Tibial nerve (tissue), 3 donors: ENCODE data around the gene KAT7.

Experiments used
- POLR2A ChIP-seq, 2 donors: fragments of 450-650 bp; IDR thresholded peaks; one replicate each; pipeline ENCODE4 v1.6.1; 2017; ENCODE audit warnings: antibody characterized with exemption in 2 of 2, mild to moderate bottlenecking in 2 of 2, moderate library complexity in 2 of 2
- TF ChIP-seq, protein P1 (sequence below), 5 experiments: fragments of 200-600 bp in 3 of 5; fragments of 450-650 bp in 2 of 5; sonication (generic) in 3 of 5; IDR thresholded peaks; one replicate each; pipeline ENCODE4 v1.5.1; 2016 to 2019; ENCODE audit warnings: antibody characterized with exemption in 5 of 5, mild to moderate bottlenecking in 3 of 5, moderate library complexity in 2 of 5

DNA sequence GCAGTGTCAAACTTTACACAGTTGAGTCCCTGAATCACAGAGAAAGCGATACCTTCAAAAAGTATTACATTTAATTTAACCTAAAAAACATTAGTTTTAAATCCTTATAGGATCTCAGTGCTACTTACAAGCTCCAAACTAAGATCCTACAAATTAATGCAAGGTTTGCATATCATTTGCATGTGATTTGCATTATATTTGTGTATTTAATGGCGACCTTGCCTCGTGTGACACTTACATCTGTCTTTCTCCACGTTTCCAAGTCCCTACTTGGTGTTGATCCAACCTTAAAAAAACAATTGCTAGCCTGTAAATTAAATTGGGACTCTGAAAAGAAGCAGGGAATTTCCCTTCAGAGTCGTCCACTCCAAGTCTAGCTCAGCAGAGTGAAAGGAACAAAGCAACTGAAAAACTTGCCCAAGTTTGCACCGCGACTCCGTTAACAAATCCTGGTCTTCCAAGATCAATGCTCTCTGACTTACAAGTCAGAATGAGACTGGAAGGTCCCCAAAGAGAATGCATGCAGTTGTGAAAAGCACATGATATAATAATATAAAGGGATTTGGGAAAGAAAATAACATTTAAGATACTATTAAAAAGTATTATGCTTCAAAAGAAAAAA lies 23.8 kb upstream of the KAT7 start:
- TF ChIP-seq POLR2A (IDR thresholded peaks at IDR 0.05): no peak
- TF ChIP-seq, protein P1, sequence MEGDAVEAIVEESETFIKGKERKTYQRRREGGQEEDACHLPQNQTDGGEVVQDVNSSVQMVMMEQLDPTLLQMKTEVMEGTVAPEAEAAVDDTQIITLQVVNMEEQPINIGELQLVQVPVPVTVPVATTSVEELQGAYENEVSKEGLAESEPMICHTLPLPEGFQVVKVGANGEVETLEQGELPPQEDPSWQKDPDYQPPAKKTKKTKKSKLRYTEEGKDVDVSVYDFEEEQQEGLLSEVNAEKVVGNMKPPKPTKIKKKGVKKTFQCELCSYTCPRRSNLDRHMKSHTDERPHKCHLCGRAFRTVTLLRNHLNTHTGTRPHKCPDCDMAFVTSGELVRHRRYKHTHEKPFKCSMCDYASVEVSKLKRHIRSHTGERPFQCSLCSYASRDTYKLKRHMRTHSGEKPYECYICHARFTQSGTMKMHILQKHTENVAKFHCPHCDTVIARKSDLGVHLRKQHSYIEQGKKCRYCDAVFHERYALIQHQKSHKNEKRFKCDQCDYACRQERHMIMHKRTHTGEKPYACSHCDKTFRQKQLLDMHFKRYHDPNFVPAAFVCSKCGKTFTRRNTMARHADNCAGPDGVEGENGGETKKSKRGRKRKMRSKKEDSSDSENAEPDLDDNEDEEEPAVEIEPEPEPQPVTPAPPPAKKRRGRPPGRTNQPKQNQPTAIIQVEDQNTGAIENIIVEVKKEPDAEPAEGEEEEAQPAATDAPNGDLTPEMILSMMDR (IDR thresholded peaks at IDR 0.05): no peak
